ENCODE results near the gene SORCS2.

DNA sequence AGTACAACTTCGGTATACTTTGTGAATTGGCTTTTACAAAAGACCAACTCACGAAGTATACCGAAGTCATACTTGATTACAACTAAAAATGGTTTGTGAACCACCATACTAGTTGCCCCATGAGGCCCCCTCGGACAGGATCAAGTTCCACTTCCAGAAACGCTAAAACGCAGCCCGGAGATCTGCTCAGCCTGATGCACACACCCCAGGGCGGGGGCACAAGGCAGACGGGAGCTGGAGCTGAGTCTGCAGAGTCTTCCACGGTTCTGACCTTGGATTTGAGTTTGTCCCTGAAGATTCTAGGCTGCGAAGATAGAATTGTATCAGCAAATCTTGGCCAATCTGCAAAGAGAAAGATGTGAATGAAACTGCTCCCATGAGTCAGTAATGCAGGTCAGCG, 118.1 kb downstream of the SORCS2 start:
- TF ChIP-seq ZBTB7A (tag by site-specific recombination; IDR thresholded peaks at IDR 0.05; ENCODE audit: low read depth): no peak
- TF ChIP-seq ZNF510 (tag by site-specific recombination; IDR thresholded peaks at IDR 0.05; ENCODE audit: insufficient replicate concordance): no peak
- no peak for TF ChIP-seq ZNF416 (tag by site-specific recombination; IDR thresholded peaks at IDR 0.05)
- TF ChIP-seq, protein P1, sequence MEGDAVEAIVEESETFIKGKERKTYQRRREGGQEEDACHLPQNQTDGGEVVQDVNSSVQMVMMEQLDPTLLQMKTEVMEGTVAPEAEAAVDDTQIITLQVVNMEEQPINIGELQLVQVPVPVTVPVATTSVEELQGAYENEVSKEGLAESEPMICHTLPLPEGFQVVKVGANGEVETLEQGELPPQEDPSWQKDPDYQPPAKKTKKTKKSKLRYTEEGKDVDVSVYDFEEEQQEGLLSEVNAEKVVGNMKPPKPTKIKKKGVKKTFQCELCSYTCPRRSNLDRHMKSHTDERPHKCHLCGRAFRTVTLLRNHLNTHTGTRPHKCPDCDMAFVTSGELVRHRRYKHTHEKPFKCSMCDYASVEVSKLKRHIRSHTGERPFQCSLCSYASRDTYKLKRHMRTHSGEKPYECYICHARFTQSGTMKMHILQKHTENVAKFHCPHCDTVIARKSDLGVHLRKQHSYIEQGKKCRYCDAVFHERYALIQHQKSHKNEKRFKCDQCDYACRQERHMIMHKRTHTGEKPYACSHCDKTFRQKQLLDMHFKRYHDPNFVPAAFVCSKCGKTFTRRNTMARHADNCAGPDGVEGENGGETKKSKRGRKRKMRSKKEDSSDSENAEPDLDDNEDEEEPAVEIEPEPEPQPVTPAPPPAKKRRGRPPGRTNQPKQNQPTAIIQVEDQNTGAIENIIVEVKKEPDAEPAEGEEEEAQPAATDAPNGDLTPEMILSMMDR (tag by site-specific recombination; IDR thresholded peaks at IDR 0.05): no peak
- no peak for TF ChIP-seq PRDM1 (tag by site-specific recombination; IDR thresholded peaks at IDR 0.05)
- TF ChIP-seq YY1 (tag by site-specific recombination; IDR thresholded peaks at IDR 0.05): no peak
- TF ChIP-seq ZBTB8A (tag by site-specific recombination; IDR thresholded peaks at IDR 0.05): no peak

Data from HEK293 (cell line).